HG02588 (cell line): ENCODE results near the gene ZC3H10.
"Not testable (repeated sequence)": the region's sequence is repeated elsewhere in the genome, so short reads cannot be mapped to it uniquely, and the experiment has no call there.

ENCODE experiments used
- ATAC-seq: cut with Tn5 transposase; IDR thresholded peaks from one replicate; pipeline ENCODE4 v1.9.1; 2021; ENCODE audit warnings: mild to moderate bottlenecking, moderate library complexity; ENCODE audit not compliant: unreplicated experiment

The ZC3H10 gene

GRCh38 chr12:56153678-56154065, 35.6 kb downstream of the ZC3H10 start:
- no peak for ATAC-seq

GRCh38 chr12:56154246-56154771, 36.2 kb downstream of the ZC3H10 start:
- no peak for ATAC-seq

GRCh38 chr12:56154818-56155217, 36.8 kb downstream of the ZC3H10 start:
- no peak for ATAC-seq

GRCh38 chr12:56155256-56155845, 37.3 kb downstream of the ZC3H10 start:
- ATAC-seq = no peak

GRCh38 chr12:56156464-56157200, 38.6 kb downstream of the ZC3H10 start:
- ATAC-seq = not testable (repeated sequence)

- ATAC-seq = peak; percentile 25
These were observed 39.3 kb downstream of the ZC3H10 start for GRCh38 chr12:56157201-56158028.

GRCh38 chr12:56158029-56158925, 40.2 kb downstream of the ZC3H10 start, which contains the start of gene MYL6:
Gene MYL6 (plus strand): TSS chr12:56158359. CDS start chr12:56158402, 43 bp downstream.
- ATAC-seq = peak; percentile 83

GRCh38 chr12:56158926-56159461, 40.9 kb downstream of the ZC3H10 start:
- ATAC-seq = no peak

- ATAC-seq = no peak
These were observed 41.6 kb downstream of the ZC3H10 start for GRCh38 chr12:56159482-56160192.

GRCh38 chr12:56160193-56160763, 42.2 kb downstream of the ZC3H10 start:
- ATAC-seq = no peak

- no peak for ATAC-seq
These were observed 43.0 kb downstream of the ZC3H10 start for GRCh38 chr12:56160894-56161689.

- ATAC-seq = no peak
These were observed 43.8 kb downstream of the ZC3H10 start for GRCh38 chr12:56161690-56162351.

- no peak for ATAC-seq
These were observed 44.6 kb downstream of the ZC3H10 start for GRCh38 chr12:56162468-56163290.

- no peak for ATAC-seq
These were observed 45.7 kb downstream of the ZC3H10 start for GRCh38 chr12:56163533-56164344.

- no peak for ATAC-seq
These were observed 46.3 kb downstream of the ZC3H10 start for GRCh38 chr12:56164345-56164729.

GRCh38 chr12:56165369-56165768, 47.3 kb downstream of the ZC3H10 start:
- no peak for ATAC-seq
